Activated CD4-positive, alpha-beta T cell treated with anti-CD3 and anti-CD28 coated beads, Interleukin-2, amount 10 ng/mL, durations not matched to agents 24 days and 14 days (primary cell): ENCODE measurements around the gene OPRM1. TPM values are rescaled to one million over a fixed set of nuclear protein-coding genes. Genes with fewer than 3 reads are reported as not detected.
"Not testable (repeated sequence)": the region's sequence is repeated elsewhere in the genome, so short reads cannot be mapped to it uniquely, and the experiment has no call there.

Experiments
- DNase-seq: peaks from one replicate; pipeline ENCODE4 v3.0.0; 2022
- H3K27ac Mint-ChIP-seq: one replicate; pipeline ENCODE4 v1.8.0; 2022; ENCODE audit warnings: mild to moderate bottlenecking, mixed read lengths
- H3K27me3 Mint-ChIP-seq: one replicate; pipeline ENCODE4 v1.8.0; 2022; ENCODE audit warnings: mixed read lengths
- H3K36me3 Mint-ChIP-seq: one replicate; pipeline ENCODE4 v1.8.0; 2022; ENCODE audit warnings: low read depth, mild to moderate bottlenecking, mixed read lengths
- H3K4me1 Mint-ChIP-seq: one replicate; pipeline ENCODE4 v1.8.0; 2021; ENCODE audit warnings: mixed read lengths
- H3K4me3 Mint-ChIP-seq: one replicate; pipeline ENCODE4 v1.8.0; 2022; ENCODE audit warnings: mild to moderate bottlenecking, moderate library complexity, mixed read lengths
- H3K9me3 Mint-ChIP-seq: one replicate; pipeline ENCODE4 v1.8.0; 2021; ENCODE audit warnings: mixed read lengths
- intact Hi-C: fragments of 100-400 bp; cut with micrococcal nuclease; formaldehyde crosslinking; loops from one replicate; pipeline ENCODE4 v1.15.1; 2023
- total RNA-seq: library from RNA; stranded (reverse); gene quantifications from 2 replicates; pipeline ENCODE4 v1.2.3, GENCODE V29; 2022

Gene OPRM1
- total RNA-seq, 1 donor from 2014 or later: not detected

GRCh38 chr6:154238831-154239230, 199.8 kb downstream of the OPRM1 start:
- no peak for DNase-seq
- Mint-ChIP-seq H3K36me3 (peaks cover 11% of the 10 kb centered on the region), H3K27me3 (no peaks in the 10 kb centered on the region), H3K27ac (peak overlapping the region; percentile 34), H3K9me3 (peaks cover 14% of the 10 kb centered on the region), H3K4me3 (no peak overlapping the region), H3K4me1 (peaks cover 39% of the 10 kb centered on the region)
- intact Hi-C loops: no loop called here

DNA sequence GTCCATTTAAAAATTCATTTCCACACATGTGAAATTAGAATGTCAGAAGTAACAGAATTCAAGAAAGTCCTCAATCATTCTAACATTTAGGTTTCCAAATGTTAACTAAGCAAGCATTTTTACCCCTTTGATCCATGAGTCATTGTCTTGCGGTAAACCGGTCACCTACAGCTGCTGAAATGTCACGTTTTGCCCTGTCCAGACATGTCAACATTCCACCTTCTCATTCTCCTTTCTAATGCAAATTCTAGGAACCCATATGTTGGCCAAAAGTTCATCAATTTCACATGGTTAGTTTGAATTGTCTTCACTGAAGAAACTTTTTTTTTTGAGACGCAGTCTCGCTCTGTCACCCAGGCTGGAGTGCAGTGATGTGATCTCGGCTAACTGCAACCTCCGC, 200.4 kb downstream of the OPRM1 start:
- Mint-ChIP-seq H3K36me3 (peaks cover 11% of the 10 kb centered on the region), H3K4me3 (no peak overlapping the region), H3K9me3 (peaks cover 14% of the 10 kb centered on the region), H3K27ac (peak overlapping the region; percentile 28), H3K27me3 (no peaks in the 10 kb centered on the region), H3K4me1 (peaks cover 40% of the 10 kb centered on the region)
- no peak for DNase-seq
- intact Hi-C loops: no loop called here

GRCh38 chr6:154241061-154241460, 202.0 kb downstream of the OPRM1 start:
- H3K9me3 Mint-ChIP-seq: peaks cover 14% of the 10 kb centered on the region
- peaks cover 11% of the 10 kb centered on the region for H3K36me3 Mint-ChIP-seq
- intact Hi-C loops: loop anchor here (1.0 to 10.0 kb wide), 3 partner anchors 8 to 1256 kb away; partner anchors contain the start of genes FBXO5 and SCAF8
- DNase-seq, H3K4me3 Mint-ChIP-seq, H3K27ac Mint-ChIP-seq, H3K27me3 Mint-ChIP-seq: not testable (repeated sequence)
- H3K4me1 Mint-ChIP-seq: peaks cover 49% of the 10 kb centered on the region

DNA sequence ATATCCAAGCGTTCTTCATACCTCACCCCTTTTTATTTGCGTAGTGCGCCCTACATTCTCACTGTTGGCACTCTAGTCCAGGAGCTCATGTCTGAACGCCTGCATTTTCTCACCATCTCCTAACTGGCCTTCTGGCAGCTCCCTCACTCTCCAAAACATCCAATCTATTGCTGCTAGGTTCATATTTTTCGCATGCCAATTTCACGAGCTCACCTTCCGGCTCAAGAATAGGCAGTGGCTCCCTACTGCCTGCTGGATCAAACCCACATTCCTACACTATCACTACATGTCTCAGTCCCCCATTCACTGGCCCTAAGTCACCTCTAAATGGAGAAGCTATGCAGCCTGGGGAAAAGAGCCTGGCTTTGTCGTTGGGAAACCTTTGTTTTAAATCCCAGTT, 202.5 kb downstream of the OPRM1 start:
- Mint-ChIP-seq H3K9me3 (peaks cover 14% of the 10 kb centered on the region), H3K27me3 (no peaks in the 10 kb centered on the region), H3K27ac (peak overlapping the region; percentile 83), H3K4me1 (peaks cover 54% of the 10 kb centered on the region), H3K4me3 (peak overlapping the region; percentile 7), H3K36me3 (peaks cover 11% of the 10 kb centered on the region)
- no peak for DNase-seq
- intact Hi-C loops: loop anchor here (1.0 to 10.0 kb wide), 3 partner anchors 8 to 1257 kb away; partner anchors contain the start of genes FBXO5 and SCAF8

GRCh38 chr6:154242617-154243357, 203.7 kb downstream of the OPRM1 start:
- no peak for DNase-seq
- H3K27ac Mint-ChIP-seq: peak overlapping the region; percentile 61
- peaks cover 4% of the 10 kb centered on the region for H3K27me3 Mint-ChIP-seq
- H3K9me3 Mint-ChIP-seq: peaks cover 14% of the 10 kb centered on the region
- peaks cover 11% of the 10 kb centered on the region for H3K36me3 Mint-ChIP-seq
- no peak overlapping the region for H3K4me3 Mint-ChIP-seq
- peaks cover 64% of the 10 kb centered on the region for H3K4me1 Mint-ChIP-seq
- intact Hi-C loops: loop anchor here (10.0 kb wide), 2 partner anchors 492 to 1258 kb away; partner anchors contain the start of genes FBXO5 and SCAF8

- H3K27ac Mint-ChIP-seq: no peak overlapping the region
- H3K36me3 Mint-ChIP-seq: peaks cover 11% of the 10 kb centered on the region
- H3K9me3 Mint-ChIP-seq: peaks cover 14% of the 10 kb centered on the region
- H3K4me3 Mint-ChIP-seq: peak overlapping the region; percentile 31
- H3K27me3 Mint-ChIP-seq: peaks cover 4% of the 10 kb centered on the region
- DNase-seq: no peak
- intact Hi-C loops: loop anchor here (10.0 kb wide), 2 partner anchors 491 to 1259 kb away; partner anchors contain the start of genes FBXO5 and SCAF8
- H3K4me1 Mint-ChIP-seq: peaks cover 71% of the 10 kb centered on the region
Measured at GRCh38 chr6:154243793-154244750, 205.0 kb downstream of the OPRM1 start.

GRCh38 chr6:154245506-154245905, 206.5 kb downstream of the OPRM1 start:
- intact Hi-C loops: loop anchor here (5.0 to 10.0 kb wide), 4 partner anchors 107 to 1261 kb away; partner anchors contain the start of genes FBXO5 and SCAF8
- peaks cover 4% of the 10 kb centered on the region for H3K27me3 Mint-ChIP-seq
- H3K4me1 Mint-ChIP-seq: peaks cover 73% of the 10 kb centered on the region
- peaks cover 14% of the 10 kb centered on the region for H3K9me3 Mint-ChIP-seq
- peaks cover 11% of the 10 kb centered on the region for H3K36me3 Mint-ChIP-seq
- no peak for DNase-seq
- H3K27ac Mint-ChIP-seq: peak overlapping the region; percentile 67
- peak overlapping the region; percentile 83 for H3K4me3 Mint-ChIP-seq

GRCh38 chr6:154246723-154247118, 207.7 kb downstream of the OPRM1 start:
- Mint-ChIP-seq H3K4me1 (peaks cover 69% of the 10 kb centered on the region), H3K9me3 (peaks cover 13% of the 10 kb centered on the region), H3K27me3 (peaks cover 4% of the 10 kb centered on the region), H3K4me3 (peak overlapping the region; percentile 83), H3K36me3 (peaks cover 7% of the 10 kb centered on the region), H3K27ac (peak overlapping the region; percentile 9)
- DNase-seq: no peak
- intact Hi-C loops: loop anchor here (1.0 to 10.0 kb wide), 6 partner anchors 16 to 1262 kb away; partner anchors contain the start of genes FBXO5 and SCAF8

DNA sequence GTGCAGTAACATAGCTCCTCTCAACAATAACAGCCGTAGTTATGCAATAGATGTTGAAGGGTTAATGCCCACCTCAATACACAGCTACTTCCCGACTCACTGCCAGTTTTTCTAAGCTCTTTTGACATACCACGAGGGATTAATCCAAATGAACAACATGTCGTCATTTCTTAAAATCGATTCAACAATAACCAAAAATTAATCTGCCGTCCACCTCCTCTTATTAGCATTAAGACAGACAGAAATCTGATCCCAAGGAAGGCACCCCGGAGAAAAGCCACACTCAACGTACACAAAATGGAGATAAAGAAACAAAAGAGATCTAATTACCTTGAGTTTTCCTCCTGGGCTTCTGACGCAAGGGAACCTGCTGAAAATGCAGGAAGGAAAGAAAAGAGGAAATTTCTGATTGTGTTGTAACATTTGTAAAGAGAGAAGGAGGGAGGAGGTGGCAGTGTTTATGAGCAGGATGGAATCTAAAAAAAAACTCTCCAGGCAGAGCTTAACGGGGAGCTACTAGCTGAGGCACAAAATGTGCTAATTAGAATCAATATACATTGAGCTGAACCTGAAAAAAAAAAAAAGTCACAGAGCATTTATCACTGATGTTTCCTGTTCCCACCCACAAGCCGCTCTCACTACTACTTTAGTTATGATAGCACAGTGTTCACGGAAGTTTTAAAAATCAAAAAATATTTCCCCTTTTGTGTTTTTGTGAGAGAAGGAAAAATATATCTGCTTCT, 208.2 kb downstream of the OPRM1 start:
- H3K27ac Mint-ChIP-seq: peak overlapping the region; percentile 78
- intact Hi-C loops: loop anchor here (1.0 to 10.0 kb wide), 6 partner anchors 16 to 1262 kb away; partner anchors contain the start of genes FBXO5 and SCAF8
- H3K9me3 Mint-ChIP-seq: peaks cover 16% of the 10 kb centered on the region
- peak overlapping the region; percentile 83 for H3K4me3 Mint-ChIP-seq
- peaks cover 72% of the 10 kb centered on the region for H3K4me1 Mint-ChIP-seq
- peaks cover 7% of the 10 kb centered on the region for H3K36me3 Mint-ChIP-seq
- peak; percentile 74 for DNase-seq
- peaks cover 6% of the 10 kb centered on the region for H3K27me3 Mint-ChIP-seq

- Mint-ChIP-seq H3K27me3 (peaks cover 12% of the 10 kb centered on the region), H3K4me3 (peak overlapping the region; percentile 77), H3K4me1 (peaks cover 57% of the 10 kb centered on the region), H3K27ac (peak overlapping the region; percentile 86), H3K9me3 (peaks cover 15% of the 10 kb centered on the region), H3K36me3 (peaks cover 3% of the 10 kb centered on the region)
- peak; percentile 78 for DNase-seq
- intact Hi-C loops: loop anchor here (1.0 to 10.0 kb wide), 7 partner anchors 8 to 1265 kb away; partner anchors contain the start of genes FBXO5 and SCAF8
Measured at GRCh38 chr6:154249499-154250298, 210.7 kb downstream of the OPRM1 start.

- Mint-ChIP-seq H3K9me3 (peaks cover 21% of the 10 kb centered on the region), H3K36me3 (peaks cover 7% of the 10 kb centered on the region), H3K27me3 (peaks cover 12% of the 10 kb centered on the region), H3K4me3 (no peak overlapping the region), H3K27ac (no peak overlapping the region), H3K4me1 (peaks cover 47% of the 10 kb centered on the region)
- DNase-seq: no peak
- intact Hi-C loops: no loop called here
Measured at GRCh38 chr6:154251116-154251515, 212.1 kb downstream of the OPRM1 start.

DNA sequence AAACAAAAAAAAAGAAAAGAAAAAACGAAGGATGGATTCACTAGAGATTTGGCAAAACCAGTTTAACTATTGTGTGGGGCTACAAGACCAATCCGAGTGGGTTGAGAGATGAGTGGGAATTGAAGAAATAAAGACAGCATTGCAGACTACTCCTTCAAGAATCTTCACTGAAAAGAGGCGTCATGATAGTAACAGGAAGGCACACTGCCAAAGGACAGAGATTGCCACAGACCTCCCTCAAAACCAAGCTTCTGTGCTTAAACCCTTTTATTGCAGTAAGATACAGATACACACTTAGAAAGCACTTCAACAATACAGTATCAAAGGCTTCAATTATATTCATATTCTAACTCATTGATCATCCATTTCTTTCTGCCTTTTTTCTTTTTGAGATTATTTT, 213.6 kb downstream of the OPRM1 start:
- intact Hi-C loops: no loop called here
- Mint-ChIP-seq H3K27ac (no peak overlapping the region), H3K4me1 (peaks cover 42% of the 10 kb centered on the region), H3K36me3 (peaks cover 11% of the 10 kb centered on the region), H3K9me3 (peaks cover 30% of the 10 kb centered on the region), H3K27me3 (peaks cover 8% of the 10 kb centered on the region), H3K4me3 (no peak overlapping the region)
- DNase-seq: no peak
